Bronchial epithelial cell (primary cell): ENCODE measurements around the gene ELOVL1. TPM values are rescaled to one million over a fixed set of nuclear protein-coding genes. Genes with fewer than 3 reads are reported as not detected.

ENCODE experiments used
- DNase-seq: peaks from one replicate; pipeline ENCODE4 v3.0.0-alpha.2; 2010; ENCODE audit warnings: low read depth
- FAIRE-seq: peaks from 2 replicates; lab custom pipeline; 2011; peaks lifted over from hg19 to GRCh38; lab: Jason Lieb, UNC
- H3K27me3 ChIP-seq: 2 replicates; pipeline ENCODE4 v1.5.1; 2011; ENCODE audit warnings: low read length; ENCODE audit not compliant: control insufficient read depth, insufficient read depth
- H3K36me3 ChIP-seq: 2 replicates; pipeline ENCODE4 v1.5.1; 2011; ENCODE audit warnings: low read length; ENCODE audit not compliant: control insufficient read depth, insufficient read depth
- H3K4me3 ChIP-seq: 2 replicates; pipeline ENCODE4 v1.5.1; 2011; ENCODE audit warnings: mild to moderate bottlenecking, low read depth, low read length, control low read depth
- total RNA-seq: library from RNA; depleted of rRNA; stranded (reverse); fragments of >200 nt; gene quantifications from 2 replicates; pipeline ENCODE4 v1.2.1, GENCODE V29; 2014
- TF ChIP-seq, protein P1 (sequence below): IDR thresholded peaks from 2 replicates; pipeline ENCODE4 v1.5.1; 2011; ENCODE audit warnings: mild to moderate bottlenecking, moderate library complexity, low read length, control low read depth, inconsistent platforms; ENCODE audit not compliant: insufficient read depth, severe bottlenecking

ELOVL1 gene
- total RNA-seq, 1 donor from 2014 or later, result 55.8 TPM

DNA sequence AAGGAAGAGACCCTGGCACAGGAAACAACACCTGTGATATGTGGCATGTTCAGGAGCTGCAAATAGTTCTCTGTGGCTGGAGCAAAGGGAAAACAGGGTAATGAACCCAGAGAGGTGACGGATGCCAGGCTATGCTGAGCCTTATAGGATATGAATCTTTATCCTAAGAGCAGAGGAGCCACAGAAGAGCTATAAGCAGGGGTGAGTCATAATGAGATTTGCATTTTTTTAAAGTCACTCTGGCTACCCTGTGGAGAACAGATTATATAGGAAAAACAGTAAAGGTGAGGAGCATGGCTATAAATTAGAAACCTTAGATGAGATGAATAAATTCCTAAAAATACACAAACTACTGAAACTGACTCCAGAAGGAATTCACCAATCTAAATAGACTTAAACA is 43.0 kb downstream of the ELOVL1 start:
- no peaks in the 10 kb centered on the region for H3K27me3 ChIP-seq
- H3K4me3 ChIP-seq, result no peak overlapping the region
- H3K36me3 ChIP-seq, result no peaks in the 10 kb centered on the region
- no peak for FAIRE-seq
- DNase-seq, result no peak
- TF ChIP-seq, protein P1, sequence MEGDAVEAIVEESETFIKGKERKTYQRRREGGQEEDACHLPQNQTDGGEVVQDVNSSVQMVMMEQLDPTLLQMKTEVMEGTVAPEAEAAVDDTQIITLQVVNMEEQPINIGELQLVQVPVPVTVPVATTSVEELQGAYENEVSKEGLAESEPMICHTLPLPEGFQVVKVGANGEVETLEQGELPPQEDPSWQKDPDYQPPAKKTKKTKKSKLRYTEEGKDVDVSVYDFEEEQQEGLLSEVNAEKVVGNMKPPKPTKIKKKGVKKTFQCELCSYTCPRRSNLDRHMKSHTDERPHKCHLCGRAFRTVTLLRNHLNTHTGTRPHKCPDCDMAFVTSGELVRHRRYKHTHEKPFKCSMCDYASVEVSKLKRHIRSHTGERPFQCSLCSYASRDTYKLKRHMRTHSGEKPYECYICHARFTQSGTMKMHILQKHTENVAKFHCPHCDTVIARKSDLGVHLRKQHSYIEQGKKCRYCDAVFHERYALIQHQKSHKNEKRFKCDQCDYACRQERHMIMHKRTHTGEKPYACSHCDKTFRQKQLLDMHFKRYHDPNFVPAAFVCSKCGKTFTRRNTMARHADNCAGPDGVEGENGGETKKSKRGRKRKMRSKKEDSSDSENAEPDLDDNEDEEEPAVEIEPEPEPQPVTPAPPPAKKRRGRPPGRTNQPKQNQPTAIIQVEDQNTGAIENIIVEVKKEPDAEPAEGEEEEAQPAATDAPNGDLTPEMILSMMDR, result no peak

DNA sequence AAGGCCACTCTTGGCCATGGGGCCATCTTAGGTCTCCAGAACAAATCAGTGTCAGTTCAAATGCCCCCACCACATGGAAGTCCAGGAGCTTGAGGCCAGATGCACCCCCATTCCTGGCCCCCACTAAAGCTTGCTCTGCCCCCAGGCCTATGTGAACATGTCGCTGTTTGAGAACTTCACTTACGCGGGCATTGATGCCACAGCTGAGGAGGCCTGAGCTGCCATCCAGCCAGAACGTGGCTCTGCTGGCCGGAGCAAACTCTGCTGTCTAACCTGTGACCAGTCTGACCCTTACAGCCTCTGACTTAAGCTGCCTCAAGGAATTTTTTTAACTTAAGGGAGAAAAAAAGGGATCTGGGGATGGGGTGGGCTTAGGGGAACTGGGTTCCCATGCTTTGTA is 45.3 kb downstream of the ELOVL1 start:
- no peak for FAIRE-seq
- TF ChIP-seq, protein P1, result no peak
- Histone ChIP-seq H3K27me3 (no peaks in the 10 kb centered on the region), H3K36me3 (no peaks in the 10 kb centered on the region), H3K4me3 (no peak overlapping the region)
- DNase-seq, result no peak

DNA sequence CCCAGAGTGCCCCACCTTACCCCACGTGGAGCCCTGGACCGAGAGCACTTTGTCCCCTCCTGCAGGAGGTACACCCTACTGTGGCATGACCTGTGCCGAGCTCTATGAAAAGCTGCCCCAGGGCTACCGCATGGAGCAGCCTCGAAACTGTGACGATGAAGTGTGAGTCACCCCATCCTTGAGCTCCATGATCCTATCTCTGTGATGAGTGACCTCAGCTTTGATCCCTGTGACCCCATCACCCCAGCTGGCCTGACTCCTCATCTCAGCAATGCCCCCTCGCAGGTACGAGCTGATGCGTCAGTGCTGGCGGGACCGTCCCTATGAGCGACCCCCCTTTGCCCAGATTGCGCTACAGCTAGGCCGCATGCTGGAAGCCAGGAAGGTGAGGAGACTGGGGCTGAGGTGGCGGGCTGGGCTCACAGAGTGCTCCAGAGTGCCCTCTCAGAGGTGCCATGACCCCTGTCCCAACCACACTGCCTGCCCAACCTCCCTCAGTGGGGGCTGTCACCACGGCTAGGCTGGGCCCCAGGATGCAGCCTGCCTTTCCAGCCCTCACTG is 46.4 kb downstream of the ELOVL1 start:
- FAIRE-seq, result no peak
- DNase-seq, result no peak
- TF ChIP-seq, protein P1, result no peak
- Histone ChIP-seq H3K4me3 (no peak overlapping the region), H3K36me3 (no peaks in the 10 kb centered on the region), H3K27me3 (no peaks in the 10 kb centered on the region)

DNA sequence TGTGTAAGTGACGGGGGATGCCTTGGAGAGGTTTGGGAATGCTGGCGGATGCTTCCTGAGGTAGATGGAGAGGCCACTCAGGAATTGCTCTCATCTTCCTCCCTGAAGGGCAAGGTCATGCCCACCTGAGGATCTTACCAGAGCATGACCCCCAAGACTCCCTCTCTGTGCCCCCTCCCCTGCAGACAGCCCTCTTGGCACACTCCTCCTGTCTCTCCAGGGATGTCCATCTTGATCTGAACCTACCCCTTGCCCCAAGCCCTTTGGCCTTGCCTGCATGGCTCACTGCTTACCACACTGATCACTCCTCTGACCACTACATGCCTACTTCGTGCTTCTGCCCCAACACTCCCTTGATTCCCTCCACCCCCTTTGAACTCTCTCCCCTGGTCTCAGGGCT is 48.0 kb downstream of the ELOVL1 start:
- DNase-seq (no peak), FAIRE-seq (no peak)
- H3K36me3 ChIP-seq, result no peaks in the 10 kb centered on the region
- TF ChIP-seq, protein P1, result no peak
- H3K4me3 ChIP-seq, result no peak overlapping the region
- H3K27me3 ChIP-seq, result no peaks in the 10 kb centered on the region

DNA sequence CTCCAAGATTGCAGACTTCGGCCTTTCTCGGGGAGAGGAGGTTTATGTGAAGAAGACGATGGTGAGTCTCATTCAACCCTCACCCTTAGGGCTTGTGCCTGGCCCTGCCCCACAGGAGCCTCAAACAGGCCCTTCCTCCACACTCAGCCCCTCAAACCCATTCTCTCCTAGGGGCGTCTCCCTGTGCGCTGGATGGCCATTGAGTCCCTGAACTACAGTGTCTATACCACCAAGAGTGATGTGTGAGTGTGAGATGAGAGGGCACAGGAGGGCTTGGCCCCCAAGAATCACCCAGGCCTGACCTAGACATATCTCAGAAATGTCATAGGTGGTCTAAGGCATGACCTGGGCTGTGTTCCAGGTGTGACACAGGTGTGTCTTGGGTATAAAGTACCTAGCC is 48.5 kb downstream of the ELOVL1 start:
- FAIRE-seq (no peak), DNase-seq (no peak)

More for the DNA sequence above, 48.5 kb downstream of the ELOVL1 start:
- H3K27me3 ChIP-seq, result no peaks in the 10 kb centered on the region
- H3K4me3 ChIP-seq, result no peak overlapping the region
- TF ChIP-seq, protein P1, result no peak
- no peaks in the 10 kb centered on the region for H3K36me3 ChIP-seq
